ENCODE results near the gene MYL12B.

- TF ChIP-seq MAFK (IDR thresholded peaks at IDR 0.05; ENCODE audit: partially characterized antibody): no peak
- no peak for TF ChIP-seq CBX8 (IDR thresholded peaks at IDR 0.05)
- TF ChIP-seq, protein P1, sequence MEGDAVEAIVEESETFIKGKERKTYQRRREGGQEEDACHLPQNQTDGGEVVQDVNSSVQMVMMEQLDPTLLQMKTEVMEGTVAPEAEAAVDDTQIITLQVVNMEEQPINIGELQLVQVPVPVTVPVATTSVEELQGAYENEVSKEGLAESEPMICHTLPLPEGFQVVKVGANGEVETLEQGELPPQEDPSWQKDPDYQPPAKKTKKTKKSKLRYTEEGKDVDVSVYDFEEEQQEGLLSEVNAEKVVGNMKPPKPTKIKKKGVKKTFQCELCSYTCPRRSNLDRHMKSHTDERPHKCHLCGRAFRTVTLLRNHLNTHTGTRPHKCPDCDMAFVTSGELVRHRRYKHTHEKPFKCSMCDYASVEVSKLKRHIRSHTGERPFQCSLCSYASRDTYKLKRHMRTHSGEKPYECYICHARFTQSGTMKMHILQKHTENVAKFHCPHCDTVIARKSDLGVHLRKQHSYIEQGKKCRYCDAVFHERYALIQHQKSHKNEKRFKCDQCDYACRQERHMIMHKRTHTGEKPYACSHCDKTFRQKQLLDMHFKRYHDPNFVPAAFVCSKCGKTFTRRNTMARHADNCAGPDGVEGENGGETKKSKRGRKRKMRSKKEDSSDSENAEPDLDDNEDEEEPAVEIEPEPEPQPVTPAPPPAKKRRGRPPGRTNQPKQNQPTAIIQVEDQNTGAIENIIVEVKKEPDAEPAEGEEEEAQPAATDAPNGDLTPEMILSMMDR (IDR thresholded peaks at IDR 0.05): no peak
- TF ChIP-seq, protein P2, sequence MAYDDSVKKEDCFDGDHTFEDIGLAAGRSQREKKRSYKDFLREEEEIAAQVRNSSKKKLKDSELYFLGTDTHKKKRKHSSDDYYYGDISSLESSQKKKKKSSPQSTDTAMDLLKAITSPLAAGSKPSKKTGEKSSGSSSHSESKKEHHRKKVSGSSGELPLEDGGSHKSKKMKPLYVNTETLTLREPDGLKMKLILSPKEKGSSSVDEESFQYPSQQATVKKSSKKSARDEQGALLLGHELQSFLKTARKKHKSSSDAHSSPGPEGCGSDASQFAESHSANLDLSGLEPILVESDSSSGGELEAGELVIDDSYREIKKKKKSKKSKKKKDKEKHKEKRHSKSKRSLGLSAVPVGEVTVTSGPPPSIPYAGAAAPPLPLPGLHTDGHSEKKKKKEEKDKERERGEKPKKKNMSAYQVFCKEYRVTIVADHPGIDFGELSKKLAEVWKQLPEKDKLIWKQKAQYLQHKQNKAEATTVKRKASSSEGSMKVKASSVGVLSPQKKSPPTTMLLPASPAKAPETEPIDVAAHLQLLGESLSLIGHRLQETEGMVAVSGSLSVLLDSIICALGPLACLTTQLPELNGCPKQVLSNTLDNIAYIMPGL (CRISPR knock-in tag; IDR thresholded peaks at IDR 0.05; ENCODE audit: borderline replicate concordance): no peak
- TF ChIP-seq, protein P3, sequence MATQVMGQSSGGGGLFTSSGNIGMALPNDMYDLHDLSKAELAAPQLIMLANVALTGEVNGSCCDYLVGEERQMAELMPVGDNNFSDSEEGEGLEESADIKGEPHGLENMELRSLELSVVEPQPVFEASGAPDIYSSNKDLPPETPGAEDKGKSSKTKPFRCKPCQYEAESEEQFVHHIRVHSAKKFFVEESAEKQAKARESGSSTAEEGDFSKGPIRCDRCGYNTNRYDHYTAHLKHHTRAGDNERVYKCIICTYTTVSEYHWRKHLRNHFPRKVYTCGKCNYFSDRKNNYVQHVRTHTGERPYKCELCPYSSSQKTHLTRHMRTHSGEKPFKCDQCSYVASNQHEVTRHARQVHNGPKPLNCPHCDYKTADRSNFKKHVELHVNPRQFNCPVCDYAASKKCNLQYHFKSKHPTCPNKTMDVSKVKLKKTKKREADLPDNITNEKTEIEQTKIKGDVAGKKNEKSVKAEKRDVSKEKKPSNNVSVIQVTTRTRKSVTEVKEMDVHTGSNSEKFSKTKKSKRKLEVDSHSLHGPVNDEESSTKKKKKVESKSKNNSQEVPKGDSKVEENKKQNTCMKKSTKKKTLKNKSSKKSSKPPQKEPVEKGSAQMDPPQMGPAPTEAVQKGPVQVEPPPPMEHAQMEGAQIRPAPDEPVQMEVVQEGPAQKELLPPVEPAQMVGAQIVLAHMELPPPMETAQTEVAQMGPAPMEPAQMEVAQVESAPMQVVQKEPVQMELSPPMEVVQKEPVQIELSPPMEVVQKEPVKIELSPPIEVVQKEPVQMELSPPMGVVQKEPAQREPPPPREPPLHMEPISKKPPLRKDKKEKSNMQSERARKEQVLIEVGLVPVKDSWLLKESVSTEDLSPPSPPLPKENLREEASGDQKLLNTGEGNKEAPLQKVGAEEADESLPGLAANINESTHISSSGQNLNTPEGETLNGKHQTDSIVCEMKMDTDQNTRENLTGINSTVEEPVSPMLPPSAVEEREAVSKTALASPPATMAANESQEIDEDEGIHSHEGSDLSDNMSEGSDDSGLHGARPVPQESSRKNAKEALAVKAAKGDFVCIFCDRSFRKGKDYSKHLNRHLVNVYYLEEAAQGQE (IDR thresholded peaks at IDR 0.05): no peak
- TF ChIP-seq POLR2A (IDR thresholded peaks at IDR 0.05; ENCODE audit: low read length): no peak
- no peak for TF ChIP-seq EP300 (IDR thresholded peaks at IDR 0.05)
- no peak for TF ChIP-seq JUN (IDR thresholded peaks at IDR 0.05)
- TF ChIP-seq PBX3 (IDR thresholded peaks at IDR 0.05): no peak
- no peak for TF ChIP-seq PHF8 (IDR thresholded peaks at IDR 0.05; ENCODE audit: borderline replicate concordance, low read depth)
- TF ChIP-seq GATA3 (IDR thresholded peaks at IDR 0.05; ENCODE audit: borderline replicate concordance): no peak
- no peak for TF ChIP-seq NPAS2 (CRISPR knock-in tag; IDR thresholded peaks at IDR 0.05; ENCODE audit: borderline replicate concordance)
- TF ChIP-seq, protein P4, sequence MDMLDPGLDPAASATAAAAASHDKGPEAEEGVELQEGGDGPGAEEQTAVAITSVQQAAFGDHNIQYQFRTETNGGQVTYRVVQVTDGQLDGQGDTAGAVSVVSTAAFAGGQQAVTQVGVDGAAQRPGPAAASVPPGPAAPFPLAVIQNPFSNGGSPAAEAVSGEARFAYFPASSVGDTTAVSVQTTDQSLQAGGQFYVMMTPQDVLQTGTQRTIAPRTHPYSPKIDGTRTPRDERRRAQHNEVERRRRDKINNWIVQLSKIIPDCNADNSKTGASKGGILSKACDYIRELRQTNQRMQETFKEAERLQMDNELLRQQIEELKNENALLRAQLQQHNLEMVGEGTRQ (IDR thresholded peaks at IDR 0.05): no peak
- TF ChIP-seq ZFP36 (IDR thresholded peaks at IDR 0.05; ENCODE audit: borderline replicate concordance, partially characterized antibody): no peak
These were observed 42.1 kb upstream of the MYL12B start, which contains the start of gene MYOM1 for GRCh38 chr18:3219631-3220335.
